Endometrial microvascular endothelial cells (primary cell): ENCODE data around the gene ZIM2. TPM values are rescaled to one million over a fixed set of nuclear protein-coding genes. Genes with fewer than 3 reads are reported as not detected.

Experiments
- in situ Hi-C: cut with HindIII; loops from 2 replicates; pipeline ENCODE4 v1.10.0; 2017; ENCODE audit warnings: low sequenced_read_pairs, low pct_unique_long_range_greater_than_20kb; ENCODE audit errors: inconsistent ontology term
- total RNA-seq: library from RNA; depleted of rRNA; stranded (reverse); fragments of >200 nt; gene quantifications from one replicate; pipeline ENCODE4 v1.2.3, GENCODE V29; 2015; ENCODE audit errors: inconsistent ontology term

Gene ZIM2
- total RNA-seq, 1 donor from 2014 or later, result not detected

DNA sequence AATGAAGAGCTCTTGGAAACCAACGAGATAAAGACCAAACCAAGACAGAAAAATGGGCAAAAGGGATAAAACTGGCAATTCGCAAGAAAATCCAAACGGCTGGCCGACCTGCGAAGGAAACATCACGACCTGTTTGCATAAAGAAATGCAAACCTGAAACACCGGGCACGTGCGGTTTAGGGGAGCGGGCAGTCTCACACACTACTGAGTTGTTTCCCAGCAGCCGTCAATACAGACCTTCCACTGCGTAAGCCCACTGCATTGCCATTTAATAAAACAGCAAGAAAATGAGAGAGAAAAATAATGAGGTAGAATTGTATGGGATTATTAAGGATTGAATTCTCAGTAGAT is 642 bp upstream of the ZIM2 start:
- in situ Hi-C loops, result no loop called here

DNA sequence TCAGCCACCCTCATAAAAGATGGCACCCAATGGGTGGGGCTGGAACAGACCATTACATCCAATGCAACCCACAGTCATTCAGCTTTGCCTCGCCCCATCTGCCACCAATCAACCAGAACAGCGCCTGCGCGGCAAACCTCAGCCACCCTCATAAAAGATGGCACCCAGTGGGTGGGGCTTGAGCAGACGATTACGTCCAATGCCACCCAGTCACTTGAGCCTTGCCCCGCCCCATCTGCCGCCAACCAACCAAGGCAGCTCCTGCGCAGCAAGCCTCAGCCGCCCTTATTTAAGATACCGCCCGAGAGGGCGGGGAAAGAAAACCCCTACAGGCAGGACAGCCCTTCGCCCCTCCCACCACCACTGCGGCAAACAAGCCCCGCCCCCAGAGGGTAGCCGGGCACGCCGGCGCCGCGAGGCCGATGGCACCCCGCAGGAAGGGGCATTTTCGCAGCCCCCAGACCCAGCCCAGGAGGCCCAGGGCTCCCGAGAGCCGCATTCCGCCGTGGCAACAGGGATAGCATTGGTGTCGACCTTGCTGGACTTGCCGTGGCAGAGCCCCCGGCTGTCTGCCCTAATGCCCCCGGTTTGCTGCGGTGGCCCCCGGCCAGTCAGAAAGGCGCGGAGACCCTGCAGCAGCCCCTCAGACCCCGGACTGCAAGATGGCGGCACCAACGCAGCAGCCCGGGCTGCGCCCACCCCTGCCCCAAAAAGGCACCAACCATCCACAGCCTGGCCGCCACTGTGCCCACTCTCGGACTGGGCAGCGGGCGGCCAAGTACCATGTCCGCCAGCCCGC is 675 bp downstream of the ZIM2 start:
- in situ Hi-C loops, result no loop called here

DNA sequence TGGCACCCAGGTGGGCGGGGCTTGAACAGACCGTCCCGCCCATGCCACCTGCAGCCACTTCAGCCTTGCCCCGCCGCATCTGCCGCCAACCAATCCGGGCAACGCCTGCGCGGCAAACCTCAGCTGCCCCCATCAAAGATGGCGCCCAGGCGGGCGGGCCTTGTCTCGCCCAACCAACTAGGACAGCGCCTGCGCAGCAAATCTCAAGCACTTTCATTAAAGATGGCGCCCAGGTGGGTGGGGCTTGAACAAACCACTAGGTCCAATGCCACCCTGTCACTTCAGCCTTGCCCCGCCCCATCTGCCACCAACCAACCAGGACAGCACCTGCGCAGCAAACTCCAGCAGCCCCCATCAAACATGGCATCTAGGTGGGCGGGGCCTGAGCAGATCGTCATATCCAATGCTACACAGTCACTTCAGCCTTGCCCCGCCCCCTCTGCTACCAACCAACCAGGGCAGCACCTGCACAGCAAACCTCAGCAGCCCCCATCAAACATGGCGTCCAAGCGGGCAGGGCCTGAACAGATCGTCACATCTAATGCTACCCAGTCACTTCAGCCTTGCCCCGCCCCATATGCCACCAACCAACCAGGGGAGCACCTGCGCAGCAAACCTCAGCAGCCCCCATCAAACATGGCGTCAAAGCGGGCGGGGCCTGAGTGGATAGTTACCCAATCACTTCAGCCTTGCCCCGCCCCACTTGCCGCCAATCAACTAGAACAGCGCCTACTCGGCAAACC is 1.4 kb downstream of the ZIM2 start:
- in situ Hi-C loops, result no loop called here

DNA sequence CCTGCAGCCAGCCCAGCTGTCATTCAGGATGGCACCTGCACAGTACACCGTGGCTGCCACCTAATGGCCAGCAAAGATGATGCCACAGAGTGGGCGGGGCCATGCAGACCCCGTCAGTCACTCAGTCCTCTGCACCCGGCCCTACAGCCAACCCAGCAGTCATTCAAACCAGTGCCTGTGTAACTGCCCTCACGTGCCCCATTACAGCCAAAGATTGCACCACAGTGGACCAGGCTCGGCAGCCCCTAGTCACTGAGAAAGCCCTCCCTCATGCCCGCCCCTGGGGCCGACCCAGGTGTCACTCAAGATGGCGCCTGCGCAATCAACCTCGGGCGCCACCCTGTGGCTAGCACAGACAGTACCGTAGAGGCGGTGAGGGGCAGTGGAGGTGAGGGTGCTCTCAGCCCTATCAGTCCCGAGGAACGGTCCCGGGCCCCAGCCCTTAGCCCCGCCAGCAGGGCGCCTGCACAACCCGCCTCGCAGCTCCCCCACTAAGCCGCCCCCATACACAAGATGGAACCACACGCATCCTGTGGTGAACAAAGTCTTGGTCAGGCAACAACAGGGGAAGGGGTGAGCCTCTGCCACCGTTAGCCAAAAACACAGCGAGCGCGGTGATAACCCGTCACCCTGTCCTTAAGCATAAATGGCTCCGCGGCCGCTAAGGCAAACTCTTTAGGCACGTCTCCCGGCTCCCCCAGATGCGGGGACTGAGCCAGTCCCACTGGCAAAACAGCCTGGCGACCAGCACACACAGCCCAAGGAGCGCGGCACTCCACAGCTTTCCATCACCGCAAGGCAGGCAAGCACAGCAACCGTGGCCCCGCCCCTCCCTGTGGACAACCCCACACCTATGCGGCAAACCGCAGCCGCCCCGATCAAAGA is 2.3 kb downstream of the ZIM2 start:
- in situ Hi-C loops, result no loop called here

DNA sequence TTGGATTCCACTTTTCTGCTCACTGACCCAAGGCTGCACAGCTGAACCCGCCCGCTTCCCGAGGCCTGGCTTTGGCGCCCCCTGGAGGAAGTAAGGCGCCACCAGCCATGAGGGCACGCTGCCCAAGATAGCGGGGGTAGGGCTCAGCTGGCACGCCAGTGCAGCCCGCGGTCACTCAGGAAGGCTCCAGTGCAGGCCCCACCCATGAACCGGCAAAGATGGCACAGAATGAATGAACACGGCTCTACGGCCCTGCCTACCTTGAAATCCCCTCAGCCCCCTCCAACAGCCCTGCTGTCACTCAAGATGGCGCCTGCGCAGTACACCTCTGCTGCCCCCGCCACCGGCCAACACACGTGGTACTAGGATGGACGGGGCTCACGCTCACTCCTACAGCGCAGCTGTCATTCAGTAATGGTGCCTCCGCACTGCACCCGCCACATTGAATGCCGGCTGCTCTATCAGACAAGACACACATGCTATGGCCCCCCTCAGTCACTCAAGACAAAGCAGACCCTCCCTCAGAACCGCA is 3.0 kb downstream of the ZIM2 start:
- in situ Hi-C loops, result no loop called here

DNA sequence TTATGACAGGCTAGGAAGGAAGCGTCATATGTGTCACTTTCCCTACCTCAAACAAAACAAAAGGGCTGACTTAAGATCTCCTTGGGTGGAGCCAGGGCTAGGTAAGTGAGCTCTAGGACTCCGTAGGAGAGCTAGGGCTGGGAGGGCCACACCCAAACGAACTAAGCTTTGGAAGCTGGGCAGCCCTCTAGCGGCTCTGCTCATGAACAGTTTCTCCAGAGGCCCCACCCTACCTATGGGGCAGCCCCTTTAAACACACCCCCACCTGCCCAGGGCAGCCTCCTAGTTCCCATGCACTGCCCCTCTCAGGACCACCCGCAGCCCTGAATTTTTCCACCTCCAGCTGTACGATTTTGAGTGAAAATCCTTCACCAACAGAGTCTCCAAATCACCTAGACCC is 3.5 kb downstream of the ZIM2 start:
- in situ Hi-C loops, result no loop called here

DNA sequence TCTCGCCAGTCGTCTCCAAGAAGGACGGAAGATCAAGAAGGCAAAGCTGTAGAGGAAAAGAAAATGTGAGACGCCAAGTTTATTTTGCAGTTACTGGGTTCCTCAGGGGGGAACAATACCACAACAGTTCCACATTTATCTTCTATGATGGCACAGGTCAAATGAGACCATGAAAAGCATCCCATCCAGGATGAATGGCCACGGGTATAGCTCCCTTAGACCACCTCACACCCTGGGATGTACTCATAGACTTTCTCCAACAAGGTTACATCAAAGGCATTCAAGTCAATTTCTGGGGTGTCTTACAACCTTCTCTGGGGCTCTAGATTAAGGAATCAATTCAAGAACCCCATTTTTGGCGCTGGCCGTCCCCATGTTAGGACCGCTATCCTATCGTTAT is 4.5 kb downstream of the ZIM2 start:
- in situ Hi-C loops, result no loop called here

DNA sequence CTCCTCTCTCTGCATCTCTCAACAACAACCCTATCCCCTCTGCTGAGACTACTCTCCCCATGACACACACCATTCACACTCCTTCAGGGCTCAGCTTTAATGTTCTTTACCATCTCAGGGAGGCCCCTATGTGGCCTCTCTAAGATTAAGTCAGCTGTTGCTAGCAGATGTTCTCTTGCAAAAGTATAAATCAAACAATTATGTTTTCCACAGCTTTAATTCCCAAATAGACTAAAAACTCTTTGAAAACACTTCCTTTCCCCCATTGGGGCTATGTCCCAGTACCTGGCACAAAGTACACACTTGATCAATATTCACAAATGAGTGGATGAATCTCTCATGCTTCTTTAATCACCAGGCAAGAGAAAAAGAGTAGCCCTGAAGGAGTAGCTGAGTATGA is 5.1 kb downstream of the ZIM2 start:
- in situ Hi-C loops, result no loop called here

DNA sequence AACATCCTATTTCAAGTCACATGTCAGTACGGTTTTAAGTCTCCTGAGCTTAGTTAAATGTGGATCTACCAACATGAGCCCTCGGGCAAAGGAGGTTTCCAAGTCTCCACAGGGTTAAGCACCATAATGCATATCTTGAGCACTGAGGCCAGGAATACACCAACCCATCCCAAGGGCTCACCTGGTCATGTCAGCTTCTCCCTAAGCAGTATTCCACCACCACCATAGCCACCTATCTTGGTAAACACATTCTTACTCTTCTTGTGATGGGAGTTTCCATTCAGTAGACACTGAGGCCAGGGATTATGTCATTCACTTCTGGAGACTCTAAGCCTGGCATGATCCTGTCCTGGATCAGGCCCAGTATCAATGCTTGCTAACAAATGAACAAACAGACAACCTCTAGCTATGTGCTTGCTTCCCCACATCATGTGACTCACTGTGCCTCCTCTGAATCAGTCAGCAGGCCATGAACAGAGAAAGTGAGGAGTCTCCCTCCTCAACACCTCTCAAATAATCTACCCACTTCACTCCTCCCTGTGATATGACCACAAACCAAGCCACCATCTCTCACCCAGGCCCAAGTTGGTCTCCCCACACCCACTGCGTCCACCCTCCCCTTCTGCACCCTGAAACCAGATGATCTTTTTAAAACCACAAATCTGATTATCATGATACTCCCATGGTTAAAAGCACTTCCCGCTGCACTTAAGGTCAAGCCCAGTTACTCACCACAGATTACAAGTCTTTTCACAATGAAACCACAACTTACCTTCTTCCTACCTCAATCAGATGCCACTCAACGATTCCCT is 5.8 kb downstream of the ZIM2 start:
- in situ Hi-C loops, result no loop called here

DNA sequence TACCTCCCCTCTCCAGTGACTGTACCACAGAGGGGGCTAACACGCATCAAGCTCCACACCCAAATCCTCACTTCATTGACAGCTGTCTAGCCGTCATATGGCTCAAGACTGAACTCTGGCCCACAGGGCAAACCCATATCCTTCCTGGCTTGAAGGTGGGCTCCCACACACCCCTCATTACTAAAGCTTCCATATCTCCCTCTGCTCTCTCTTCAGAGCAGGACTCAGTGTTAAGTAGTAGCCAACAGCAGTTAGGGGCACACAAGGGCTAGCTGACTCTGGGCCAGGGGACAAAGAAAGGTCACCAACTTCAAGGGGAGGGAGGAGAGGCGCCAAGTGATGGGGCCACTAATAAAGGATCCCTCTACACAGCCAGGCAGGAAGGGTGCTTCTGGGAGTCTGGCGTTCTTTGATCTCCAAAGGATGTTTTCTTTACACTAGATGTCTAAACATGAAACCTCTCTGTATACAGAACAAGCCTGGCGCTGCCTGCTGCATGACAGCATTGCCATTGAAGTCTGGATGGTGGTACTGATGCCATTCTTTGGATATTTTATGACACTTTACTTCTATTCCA is 8.1 kb downstream of the ZIM2 start:
- in situ Hi-C loops, result no loop called here

DNA sequence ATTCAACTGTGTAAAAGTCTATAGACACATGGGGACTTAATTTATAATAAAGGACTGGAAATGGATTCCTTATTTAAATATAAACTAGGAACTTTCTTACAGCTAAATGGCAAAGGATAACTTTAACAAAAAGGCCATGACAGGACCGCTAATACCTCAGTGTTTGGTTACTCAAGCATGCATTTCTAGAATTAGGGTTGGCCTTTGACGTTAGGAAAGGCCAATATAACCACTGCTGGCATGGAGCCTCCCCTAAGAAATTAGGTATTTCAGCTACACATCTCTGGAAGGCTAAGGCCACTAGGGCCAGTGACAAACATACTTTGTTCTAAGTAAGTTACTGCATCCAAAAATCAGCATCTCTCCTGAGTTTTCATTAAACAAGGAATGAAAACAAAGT is 9.3 kb downstream of the ZIM2 start:
- in situ Hi-C loops, result no loop called here

DNA sequence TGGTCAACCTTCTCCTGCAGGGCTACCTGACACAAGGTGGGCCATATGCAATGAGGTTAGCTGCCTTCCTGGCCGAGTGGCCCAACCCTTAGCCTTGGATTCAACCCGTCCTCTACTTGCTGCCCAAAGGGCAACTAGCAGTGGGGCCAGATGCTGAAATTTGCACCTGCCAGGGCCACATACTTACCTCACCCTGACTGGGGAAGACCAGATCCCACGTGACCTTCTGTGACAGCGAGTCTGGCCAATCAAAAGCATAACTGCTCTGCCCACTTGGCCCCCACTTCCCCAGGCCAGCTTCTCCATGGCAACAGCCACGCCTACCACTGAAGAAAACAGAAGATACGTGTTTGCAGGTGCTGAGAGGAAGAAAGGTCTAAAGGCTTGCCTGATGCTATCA is 10.9 kb downstream of the ZIM2 start:
- in situ Hi-C loops, result no loop called here

DNA sequence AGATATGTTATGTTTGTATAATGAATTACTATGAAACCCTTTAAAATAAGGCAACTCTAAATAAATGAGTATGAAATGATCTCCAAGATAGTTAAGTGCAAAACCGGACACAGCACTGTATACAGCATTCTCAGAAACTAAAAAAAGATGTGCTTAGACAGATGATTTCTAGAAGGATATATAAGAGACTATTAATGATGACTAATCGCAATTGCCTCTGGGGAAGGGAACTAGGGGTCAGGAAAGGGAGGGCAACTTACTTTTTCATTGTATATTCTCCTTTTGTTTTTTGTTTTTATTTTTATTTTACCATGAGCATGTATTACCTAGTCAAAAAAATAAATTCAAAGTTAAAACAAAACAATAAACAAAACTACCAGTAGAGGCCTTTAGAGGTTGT is 12.8 kb downstream of the ZIM2 start:
- in situ Hi-C loops, result no loop called here

DNA sequence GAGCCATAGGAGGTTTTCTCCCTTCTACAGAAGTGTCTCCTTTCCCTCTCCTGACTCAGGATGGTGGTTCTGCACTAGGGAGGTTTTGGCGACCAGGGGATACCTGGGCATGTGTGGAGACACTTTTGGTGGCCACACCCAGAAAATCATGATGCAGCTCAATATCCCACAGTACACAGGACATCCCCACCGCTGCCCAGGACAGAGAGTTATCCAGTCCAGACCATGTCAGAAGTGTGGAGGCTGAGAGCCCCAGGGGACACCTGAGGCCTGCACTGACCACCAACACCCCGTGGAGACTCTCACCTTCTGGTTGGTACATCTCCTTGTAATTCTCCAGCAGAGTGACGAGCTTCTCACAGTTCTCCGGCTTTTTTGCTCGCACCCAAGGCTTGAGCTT is 16.6 kb downstream of the ZIM2 start:
- in situ Hi-C loops, result no loop called here

DNA sequence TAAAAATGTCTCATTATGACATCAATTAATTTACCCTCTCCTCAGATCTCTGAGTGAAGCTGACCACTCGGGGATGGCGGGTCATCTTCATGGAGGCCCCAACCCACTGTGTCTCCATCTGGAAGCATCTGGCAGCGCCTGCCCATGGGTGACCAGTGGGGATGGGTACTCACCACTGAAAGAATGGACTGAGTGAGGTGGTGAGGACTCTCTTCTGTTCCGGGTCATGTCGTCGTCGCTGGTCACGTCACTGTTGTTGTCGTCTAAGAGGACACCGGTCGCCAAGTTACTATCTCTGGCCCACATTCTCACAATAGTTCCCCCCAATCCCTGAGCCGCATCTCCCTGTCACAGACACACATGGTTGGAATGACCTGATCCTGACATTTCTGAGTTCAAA is 17.1 kb downstream of the ZIM2 start:
- in situ Hi-C loops, result no loop called here

DNA sequence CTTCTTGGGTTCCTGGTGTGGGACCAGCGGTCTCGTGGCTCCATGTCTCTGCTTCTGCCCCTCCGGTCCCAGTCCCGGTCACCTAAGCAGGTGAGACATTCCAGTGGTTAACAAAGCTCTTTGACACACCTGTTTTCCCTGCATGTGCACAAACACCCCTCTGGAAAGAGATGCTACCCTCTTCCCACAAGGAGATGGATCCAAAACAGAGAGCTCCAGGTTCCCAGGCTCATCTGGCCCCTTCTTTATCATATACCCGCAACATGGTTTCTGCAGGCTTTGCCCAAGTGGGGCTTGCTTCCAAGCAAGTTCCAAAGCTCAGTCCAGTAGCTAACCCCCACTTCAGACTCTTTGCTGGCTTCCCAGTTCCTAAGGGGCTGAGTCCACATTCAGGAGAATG is 17.8 kb downstream of the ZIM2 start:
- in situ Hi-C loops, result no loop called here

DNA sequence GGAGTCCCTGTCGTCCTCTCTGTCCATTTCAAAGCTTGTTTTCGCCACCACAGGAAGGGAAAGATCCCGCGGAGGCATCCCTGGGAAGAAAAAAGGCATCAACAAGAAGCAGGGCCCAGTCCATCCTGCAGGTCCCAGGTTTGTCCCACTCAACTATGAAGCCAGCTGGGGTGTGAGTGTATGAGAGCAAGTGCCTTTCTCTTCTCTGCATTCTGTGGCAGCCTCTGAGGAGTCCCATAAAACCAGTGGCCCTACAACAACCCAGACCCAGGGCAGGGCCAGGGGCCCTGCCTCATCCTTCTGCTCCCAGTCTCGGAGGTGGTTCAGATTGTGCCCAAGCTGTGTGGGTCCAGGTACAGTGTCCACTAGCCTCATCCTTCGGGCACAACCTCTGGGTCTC is 18.9 kb downstream of the ZIM2 start:
- in situ Hi-C loops, result no loop called here

DNA sequence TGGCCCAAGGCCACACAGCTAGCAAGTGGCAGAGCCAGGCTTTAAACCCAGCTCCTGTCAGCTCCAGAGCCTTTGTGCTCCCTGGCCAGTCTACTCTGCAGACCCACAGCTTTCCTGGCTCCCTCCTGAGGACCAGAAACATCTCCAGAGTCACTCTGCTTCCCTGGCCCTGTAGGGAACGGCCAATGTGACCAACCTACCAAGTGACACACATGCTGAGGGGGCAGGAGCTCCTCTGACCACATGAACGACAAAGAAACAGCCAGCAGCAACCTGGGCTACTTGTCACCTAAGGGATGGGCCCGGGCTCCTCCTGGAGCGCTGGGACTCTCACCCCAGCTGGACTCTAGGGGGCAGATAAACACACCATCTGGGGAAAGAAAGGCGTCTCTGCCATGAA is 19.3 kb downstream of the ZIM2 start:
- in situ Hi-C loops, result no loop called here
